Measurements from ENCODE around the gene RNASE8.
"Not testable (repeated sequence)": the region's sequence is repeated elsewhere in the genome, so short reads cannot be mapped to it uniquely, and the experiment has no call there.

RNASE8 gene

DNA sequence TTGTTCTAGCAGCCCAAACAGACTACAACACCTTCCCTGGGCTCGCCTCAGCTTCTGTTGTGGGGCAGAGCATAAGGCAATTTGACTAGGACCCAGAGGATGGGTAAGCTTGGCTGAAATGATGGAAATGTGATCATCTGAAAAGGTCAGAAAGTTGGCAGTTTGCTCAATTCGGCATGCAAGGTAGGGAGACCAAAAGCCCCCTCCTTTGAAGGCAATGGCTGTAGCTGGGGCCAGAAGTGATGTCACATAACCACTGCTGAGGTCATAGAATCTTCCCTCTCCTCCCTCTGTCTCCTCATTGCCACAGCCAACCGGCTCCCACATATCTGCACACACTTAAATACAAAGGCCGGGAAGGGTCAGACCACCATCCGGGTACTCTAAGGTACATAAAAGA is 27.7 kb upstream of the RNASE8 start, which contains the start of gene TPPP2:
Gene TPPP2, plus strand, starts transcription at position 301 of the 400 bp plus-strand sequence. CDS start 365 bp downstream, outside the sequence.
- no peak for DNase-seq (ENCODE audit: low read depth in 2 of 2, low spot score in 1 of 2)

DNA sequence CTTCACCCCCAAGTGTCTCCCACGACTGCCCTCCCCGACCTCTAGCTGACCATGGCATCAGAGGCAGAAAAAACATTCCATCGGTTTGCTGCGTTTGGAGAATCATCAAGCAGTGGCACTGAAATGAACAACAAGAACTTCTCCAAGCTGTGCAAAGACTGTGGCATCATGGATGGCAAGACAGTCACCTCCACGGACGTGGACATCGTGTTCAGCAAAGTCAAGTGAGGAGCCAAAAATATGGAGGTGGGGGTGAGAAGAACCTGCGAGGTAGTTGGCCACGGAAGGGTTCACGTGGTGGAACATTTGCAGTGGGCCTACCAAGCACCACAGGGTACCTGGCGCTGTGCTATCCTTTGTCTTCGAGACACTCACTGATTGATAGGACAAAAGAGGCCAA is 27.1 kb upstream of the RNASE8 start:
- no peak for DNase-seq (ENCODE audit: low read depth in 2 of 2, low spot score in 1 of 2)

DNA sequence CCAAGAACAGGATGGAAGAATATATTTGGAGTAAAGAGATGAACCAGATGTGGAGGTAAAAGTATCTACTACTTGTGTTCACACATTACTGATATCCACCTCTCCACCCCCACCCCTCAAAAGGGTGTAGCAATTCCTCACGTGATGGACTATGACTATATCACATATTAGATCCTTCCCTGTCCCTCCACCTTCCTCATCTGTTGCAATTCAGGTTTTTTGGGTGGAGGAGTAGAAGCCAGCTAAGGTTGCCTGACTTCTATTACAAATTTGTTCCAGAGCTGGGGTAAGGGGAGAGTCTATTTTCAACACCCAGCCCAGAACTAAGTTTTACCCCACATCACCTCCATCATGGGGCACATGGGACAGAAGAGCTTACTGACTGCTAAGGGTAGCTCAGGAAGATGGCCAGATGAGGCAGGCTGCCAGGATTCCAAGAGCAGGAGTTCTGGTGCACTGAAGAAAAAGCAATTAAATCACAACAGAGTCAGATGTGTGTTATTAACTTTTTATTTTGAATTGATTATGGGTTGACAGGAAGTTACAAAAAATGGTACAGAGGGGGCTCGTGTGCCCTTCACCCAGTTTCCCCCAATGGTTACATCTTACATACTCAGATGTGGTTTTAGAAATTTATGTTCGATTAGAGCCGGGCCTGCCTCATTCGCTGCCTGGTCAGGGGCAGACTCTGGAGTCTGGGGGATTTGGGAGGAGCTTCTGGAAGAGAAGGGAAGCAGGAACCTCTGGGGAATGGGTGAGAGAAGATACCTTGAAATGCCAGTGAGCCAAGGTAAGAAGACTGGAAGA is 25.1 kb upstream of the RNASE8 start:
- no peak for DNase-seq (ENCODE audit: low read depth in 2 of 2, low spot score in 1 of 2)

DNA sequence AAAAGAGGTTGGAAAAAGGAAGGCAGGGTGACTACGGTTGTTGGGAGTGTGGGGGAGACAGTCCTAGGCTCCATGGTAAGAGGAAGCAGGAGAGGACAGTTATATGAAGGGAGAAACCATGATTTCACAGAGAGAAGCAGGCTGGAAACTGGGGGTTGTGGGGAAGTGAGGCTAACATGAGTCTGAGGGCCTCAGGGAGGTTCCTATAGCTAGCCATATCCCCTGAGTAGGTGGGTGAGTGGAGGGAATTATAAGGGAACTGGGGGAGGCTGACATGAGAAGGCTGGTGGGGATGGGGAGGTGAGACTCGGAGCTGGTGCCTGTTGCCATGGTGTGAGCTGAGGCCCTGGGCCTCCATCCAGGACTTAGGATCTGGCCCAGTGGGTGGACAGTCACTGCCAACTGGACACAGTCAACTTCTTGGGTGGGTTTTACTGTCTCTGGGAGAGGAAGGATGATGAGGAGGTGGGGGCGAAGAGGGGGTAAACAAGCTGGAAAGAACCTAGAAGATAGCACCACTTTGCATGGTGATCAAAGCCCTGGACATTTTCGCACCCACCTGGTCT is 24.4 kb upstream of the RNASE8 start:
- no peak for DNase-seq (ENCODE audit: low read depth in 2 of 2, low spot score in 1 of 2)

DNA sequence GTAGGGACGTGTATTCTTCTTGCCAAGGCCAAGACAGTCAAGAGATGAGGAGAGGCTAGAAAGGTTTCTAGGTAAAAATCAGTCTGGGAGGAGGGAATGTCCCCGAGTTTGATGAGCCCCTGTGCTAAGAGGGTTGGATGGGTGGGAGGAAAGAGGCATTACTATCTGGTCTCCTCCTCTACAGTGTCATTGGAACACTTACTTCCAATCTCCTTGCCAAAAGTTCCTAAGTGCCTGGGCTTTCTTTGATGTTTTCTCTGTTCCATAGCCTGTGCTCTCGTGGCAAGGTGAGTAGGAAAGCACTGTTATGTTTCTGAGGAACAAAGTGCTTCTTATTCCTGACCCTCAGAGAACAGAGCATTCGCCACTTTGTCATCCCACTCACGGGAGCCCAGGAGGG is 22.9 kb upstream of the RNASE8 start, which contains the start of gene RNASE13:
Gene RNASE13, minus strand, starts transcription at position 101 of the 400 bp plus-strand sequence. CDS start 519 bp downstream, outside the sequence.
- DNase-seq (ENCODE audit: low read depth in 2 of 2, low spot score in 1 of 2): no peak

GRCh38 chr14:21036751-21037150 is 20.9 kb upstream of the RNASE8 start:
- no peak for DNase-seq (ENCODE audit: low read depth in 2 of 2, low spot score in 1 of 2)

DNA sequence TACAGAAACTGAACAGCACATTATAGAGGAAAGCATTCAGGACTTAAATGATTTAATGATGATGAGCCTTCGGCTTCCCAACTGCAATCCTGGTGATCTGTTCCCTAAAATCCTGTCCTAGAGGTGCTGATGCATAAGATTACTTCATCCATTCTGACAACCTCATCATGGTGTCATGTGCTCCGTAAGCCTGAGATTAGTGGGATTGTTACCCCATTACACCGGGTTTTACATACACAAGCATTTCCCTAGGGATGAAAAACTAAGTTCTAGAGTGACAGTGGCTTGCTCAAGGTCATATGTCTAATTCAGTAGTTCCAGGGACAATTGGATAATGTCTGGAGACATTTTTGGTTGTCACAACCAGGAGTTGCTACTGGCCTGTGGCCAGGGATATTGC is 20.5 kb upstream of the RNASE8 start:
- DNase-seq (ENCODE audit: low read depth in 2 of 2, low spot score in 1 of 2): no peak

- no peak for DNase-seq (ENCODE audit: low read depth in 2 of 2, low spot score in 1 of 2)
Measured at GRCh38 chr14:21038441-21039422, 18.9 kb upstream of the RNASE8 start.

- no peak for DNase-seq (ENCODE audit: low read depth in 2 of 2, low spot score in 1 of 2)
Measured at GRCh38 chr14:21039585-21040369, 17.8 kb upstream of the RNASE8 start.

GRCh38 chr14:21040370-21040925 is 17.2 kb upstream of the RNASE8 start:
- no peak for DNase-seq (ENCODE audit: low read depth in 2 of 2, low spot score in 1 of 2)

- not testable (repeated sequence) for DNase-seq (ENCODE audit: low read depth in 2 of 2, low spot score in 1 of 2)
Measured at GRCh38 chr14:21040941-21041340, 16.7 kb upstream of the RNASE8 start.

- DNase-seq (ENCODE audit: low read depth in 2 of 2, low spot score in 1 of 2): no peak
Measured at GRCh38 chr14:21041676-21042433, 15.8 kb upstream of the RNASE8 start, which contains the start of gene RNASE7. TSS of gene RNASE7 (plus strand) at chr14:21042362. CDS start at chr14:21042993, 631 bp downstream.

- no peak for DNase-seq (ENCODE audit: low read depth in 2 of 2, low spot score in 1 of 2)
Measured at GRCh38 chr14:21042918-21043317, 14.7 kb upstream of the RNASE8 start.

- DNase-seq (ENCODE audit: low read depth in 2 of 2, low spot score in 1 of 2): no peak
Measured at GRCh38 chr14:21043387-21043973, 14.1 kb upstream of the RNASE8 start.

- DNase-seq (ENCODE audit: low read depth in 2 of 2, low spot score in 1 of 2): no peak
Measured at GRCh38 chr14:21043974-21044618, 13.5 kb upstream of the RNASE8 start.

DNA sequence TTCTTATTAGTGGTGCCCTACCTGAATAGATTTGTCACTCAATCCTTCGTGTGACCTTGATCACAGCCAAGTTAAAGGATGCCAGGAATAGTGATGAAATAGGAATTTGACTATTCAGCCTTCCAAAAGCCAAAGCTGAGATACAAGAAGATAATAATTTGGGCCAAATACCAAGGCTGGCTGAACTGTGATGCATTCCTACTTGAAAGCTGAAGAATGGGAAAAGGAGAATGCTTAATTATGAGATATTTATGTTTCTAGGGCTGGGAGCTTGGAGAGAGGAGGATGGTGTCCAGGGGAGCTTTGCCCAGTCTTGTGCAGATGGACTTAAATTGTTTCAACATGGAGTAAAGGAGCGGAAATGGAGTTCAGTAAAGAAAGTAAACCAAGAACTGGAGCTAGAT is 10.2 kb upstream of the RNASE8 start:
- no peak for DNase-seq (ENCODE audit: low read depth in 2 of 2, low spot score in 1 of 2)

GRCh38 chr14:21048638-21049037 is 9.0 kb upstream of the RNASE8 start:
- DNase-seq (ENCODE audit: low read depth in 2 of 2, low spot score in 1 of 2): no peak

DNA sequence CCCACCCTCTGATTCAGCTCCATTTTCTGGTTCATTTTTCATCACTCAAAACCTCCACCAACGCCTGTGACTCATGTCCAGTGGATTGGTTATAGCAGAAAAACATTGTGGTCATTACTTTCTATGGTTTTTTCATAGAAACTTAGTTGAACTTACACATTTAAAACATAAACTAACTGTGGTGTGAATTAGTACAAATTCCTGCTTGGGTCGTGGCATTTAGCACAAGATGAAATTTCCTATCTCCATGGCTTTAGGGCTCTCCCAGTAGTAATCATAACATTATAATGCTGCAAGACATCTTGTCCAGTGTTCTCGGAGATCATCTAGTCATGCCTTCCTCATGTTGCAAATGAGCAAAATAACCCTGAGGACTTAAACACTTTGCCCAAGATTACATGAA is 8.3 kb upstream of the RNASE8 start:
- DNase-seq (ENCODE audit: low read depth in 2 of 2, low spot score in 1 of 2): no peak

DNA sequence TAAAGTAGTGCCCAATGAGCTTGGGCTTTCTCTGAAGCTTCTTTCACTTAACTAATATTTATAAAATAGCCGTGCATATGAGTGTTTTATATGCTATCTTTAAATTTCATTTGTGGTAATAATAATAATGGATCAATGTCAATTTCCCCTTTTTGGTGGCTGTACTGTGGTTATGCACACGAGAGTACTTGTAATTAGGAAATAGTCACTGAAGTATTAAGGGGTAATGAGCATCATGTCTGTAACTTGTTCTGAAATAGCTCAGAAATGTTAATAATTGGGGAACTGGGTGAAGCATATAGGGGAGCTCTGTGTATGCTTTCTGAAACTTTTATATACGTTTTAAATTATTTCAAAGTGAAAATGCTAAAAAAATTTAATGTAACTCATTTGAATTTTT is 7.0 kb upstream of the RNASE8 start:
- no peak for DNase-seq (ENCODE audit: low read depth in 2 of 2, low spot score in 1 of 2)
